HG03025 (cell line): ENCODE results near the gene PARM1.

Experiments used
- ATAC-seq: cut with Tn5 transposase; IDR thresholded peaks from one replicate; pipeline ENCODE4 v1.9.1; 2021; ENCODE audit warnings: mild to moderate bottlenecking, moderate library complexity; ENCODE audit not compliant: unreplicated experiment, low FRiP score

Gene PARM1

GRCh38 chr4:75057369-75057768 lies 124.5 kb downstream of the PARM1 start:
- no peak for ATAC-seq

- no peak for ATAC-seq
Observed at GRCh38 chr4:75058486-75058885, 125.6 kb downstream of the PARM1 start.

GRCh38 chr4:75063433-75063832 lies 130.5 kb downstream of the PARM1 start:
- ATAC-seq = no peak

GRCh38 chr4:75065909-75066308 lies 133.0 kb downstream of the PARM1 start:
- no peak for ATAC-seq

- ATAC-seq = peak; percentile 60
Observed at GRCh38 chr4:75069493-75070074, 136.7 kb downstream of the PARM1 start.

- ATAC-seq = no peak
Observed at GRCh38 chr4:75071317-75071716, 138.4 kb downstream of the PARM1 start.

- no peak for ATAC-seq
Observed at GRCh38 chr4:75080888-75081287, 148.0 kb downstream of the PARM1 start.

- ATAC-seq = no peak
Observed at GRCh38 chr4:75081561-75081960, 148.6 kb downstream of the PARM1 start.

- ATAC-seq = no peak
Observed at GRCh38 chr4:75087416-75087815, 154.5 kb downstream of the PARM1 start.

- peak; percentile 79 for ATAC-seq
Observed at GRCh38 chr4:75087865-75088264, 154.9 kb downstream of the PARM1 start.

- no peak for ATAC-seq
Observed at GRCh38 chr4:75089206-75089605, 156.3 kb downstream of the PARM1 start.

- ATAC-seq = peak; percentile 85
Observed at GRCh38 chr4:75099321-75099720, 166.4 kb downstream of the PARM1 start.
